C4-2B (cell line): Measurements from ENCODE around the gene LEMD3.

Experiments
- H3K27ac ChIP-seq: fragments of 450-650 bp; 2 replicates; pipeline ENCODE4 v1.5.1; 2017
- ZFX ChIP-seq: fragments of 450-650 bp; IDR thresholded peaks from 2 replicates; pipeline ENCODE4 v1.6.1; 2017
- TF ChIP-seq, protein P1 (sequence below): fragments of 450-650 bp; conservative IDR thresholded peaks from 2 replicates; pipeline ENCODE4 v1.5.1; 2017; ENCODE audit warnings: mild to moderate bottlenecking

LEMD3 gene

DNA sequence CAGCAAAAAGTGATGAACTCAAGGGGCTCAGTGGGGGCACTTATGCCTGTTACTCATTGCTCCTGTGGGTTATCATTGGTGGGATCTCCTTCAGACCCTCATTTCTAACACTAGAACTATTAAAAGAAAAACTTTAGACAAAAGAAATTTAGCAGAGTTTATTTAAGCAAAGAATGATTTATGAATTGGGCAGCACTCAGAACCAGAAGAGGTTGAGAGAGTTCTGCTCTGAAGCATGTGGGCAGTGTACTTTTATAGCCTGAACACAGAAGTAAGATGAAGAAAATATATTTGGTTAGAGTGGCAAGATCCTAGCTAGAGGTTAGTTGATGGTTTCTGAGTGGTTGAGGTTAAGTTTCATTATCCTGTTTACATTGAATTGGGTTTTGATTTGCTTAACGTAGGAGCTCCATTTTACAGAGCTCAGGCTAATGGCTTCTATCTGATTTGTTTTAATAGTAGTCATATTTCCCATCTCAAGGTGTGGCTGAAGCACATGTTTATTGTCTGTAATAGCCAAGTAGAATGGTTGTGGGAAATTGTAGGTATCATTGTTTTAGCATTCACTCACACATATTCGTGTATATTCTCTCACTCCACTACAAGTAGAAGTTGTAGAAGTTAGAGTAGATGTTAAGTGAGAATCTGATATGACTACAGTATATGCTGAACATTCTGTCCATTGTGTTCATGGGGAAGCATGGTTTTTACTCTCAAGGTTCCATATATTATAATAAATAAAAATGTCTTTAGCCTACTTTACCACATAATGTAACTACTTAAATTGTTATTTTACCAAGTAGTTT lies 27.6 kb downstream of the LEMD3 start:
- no peak overlapping the region for H3K27ac ChIP-seq
- TF ChIP-seq, protein P1, sequence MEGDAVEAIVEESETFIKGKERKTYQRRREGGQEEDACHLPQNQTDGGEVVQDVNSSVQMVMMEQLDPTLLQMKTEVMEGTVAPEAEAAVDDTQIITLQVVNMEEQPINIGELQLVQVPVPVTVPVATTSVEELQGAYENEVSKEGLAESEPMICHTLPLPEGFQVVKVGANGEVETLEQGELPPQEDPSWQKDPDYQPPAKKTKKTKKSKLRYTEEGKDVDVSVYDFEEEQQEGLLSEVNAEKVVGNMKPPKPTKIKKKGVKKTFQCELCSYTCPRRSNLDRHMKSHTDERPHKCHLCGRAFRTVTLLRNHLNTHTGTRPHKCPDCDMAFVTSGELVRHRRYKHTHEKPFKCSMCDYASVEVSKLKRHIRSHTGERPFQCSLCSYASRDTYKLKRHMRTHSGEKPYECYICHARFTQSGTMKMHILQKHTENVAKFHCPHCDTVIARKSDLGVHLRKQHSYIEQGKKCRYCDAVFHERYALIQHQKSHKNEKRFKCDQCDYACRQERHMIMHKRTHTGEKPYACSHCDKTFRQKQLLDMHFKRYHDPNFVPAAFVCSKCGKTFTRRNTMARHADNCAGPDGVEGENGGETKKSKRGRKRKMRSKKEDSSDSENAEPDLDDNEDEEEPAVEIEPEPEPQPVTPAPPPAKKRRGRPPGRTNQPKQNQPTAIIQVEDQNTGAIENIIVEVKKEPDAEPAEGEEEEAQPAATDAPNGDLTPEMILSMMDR: no peak

DNA sequence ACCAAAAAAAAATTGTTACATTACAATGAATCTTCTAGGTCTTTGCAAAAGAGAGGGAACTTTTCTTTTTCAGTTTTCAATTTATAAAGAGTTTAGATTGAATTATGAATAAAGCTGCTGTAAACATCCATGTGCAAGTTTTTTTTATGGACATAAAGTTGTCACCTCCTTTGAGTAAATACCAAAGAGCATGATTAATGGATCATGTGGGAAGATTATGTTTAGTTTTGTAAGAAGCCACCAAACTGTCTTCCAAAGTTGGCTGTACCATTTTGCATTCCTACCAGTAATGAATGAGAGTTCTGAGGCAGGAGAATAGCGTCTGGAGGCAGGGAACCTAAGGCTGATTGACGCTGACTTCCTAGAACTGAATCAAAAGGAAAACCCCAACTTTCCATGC lies 30.2 kb downstream of the LEMD3 start:
- TF ChIP-seq, protein P1: no peak
- no peak for TF ChIP-seq ZFX

DNA sequence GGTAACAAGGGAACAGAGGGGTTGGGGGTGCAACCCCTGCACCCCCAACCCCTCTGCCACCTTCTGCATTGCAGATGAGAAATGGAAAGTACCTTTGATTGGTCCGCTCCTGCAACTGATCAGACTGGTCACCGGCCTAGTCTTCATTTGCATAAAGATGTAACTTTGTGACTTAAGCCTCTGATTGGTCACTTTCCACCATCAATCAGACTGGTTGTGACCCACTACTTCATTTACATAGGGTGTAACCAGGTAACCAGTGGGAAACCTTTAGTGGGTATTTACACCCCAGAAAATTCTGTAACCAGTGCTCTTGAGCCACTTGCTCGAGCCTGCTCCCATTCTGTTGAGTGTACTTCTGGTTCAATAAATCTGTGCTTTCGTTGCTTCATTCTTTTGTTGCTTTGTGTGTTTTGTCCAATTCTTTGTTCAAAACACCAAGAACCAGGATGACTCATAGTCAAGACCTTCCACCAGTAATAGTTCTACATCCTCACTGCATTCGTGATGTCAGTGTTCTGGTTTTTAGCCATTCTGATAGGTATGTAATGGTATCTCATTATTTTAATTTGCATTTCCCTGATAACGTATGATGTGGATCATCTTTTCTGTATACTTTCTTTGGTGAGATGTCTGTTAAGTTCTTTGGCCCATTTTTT lies 30.8 kb downstream of the LEMD3 start:
- TF ChIP-seq, protein P1: no peak
- no peak for TF ChIP-seq ZFX
- no peak overlapping the region for H3K27ac ChIP-seq

More for the DNA sequence above, 30.2 kb downstream of the LEMD3 start:
- no peak overlapping the region for H3K27ac ChIP-seq

DNA sequence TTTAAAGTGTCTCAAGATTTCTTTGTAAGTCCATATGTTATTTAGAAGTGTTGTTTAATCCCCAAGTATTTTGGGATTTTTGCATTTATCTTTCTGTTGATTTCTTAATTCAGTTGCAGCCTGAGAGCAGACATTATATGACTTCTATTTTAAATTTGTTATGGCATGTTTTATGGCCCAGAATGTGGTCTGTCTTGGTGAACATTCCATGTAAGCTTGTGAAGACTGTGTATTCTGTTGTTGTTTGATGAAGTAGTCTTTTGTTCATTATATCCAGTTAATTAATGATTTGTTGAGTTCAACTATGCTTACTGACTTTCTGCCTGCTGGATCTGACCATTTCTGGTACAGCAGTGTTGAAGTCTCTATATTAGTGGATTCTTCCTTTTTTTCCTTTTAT lies 34.0 kb downstream of the LEMD3 start:
- H3K27ac ChIP-seq: no peak overlapping the region
- no peak for TF ChIP-seq ZFX
- TF ChIP-seq, protein P1: no peak

DNA sequence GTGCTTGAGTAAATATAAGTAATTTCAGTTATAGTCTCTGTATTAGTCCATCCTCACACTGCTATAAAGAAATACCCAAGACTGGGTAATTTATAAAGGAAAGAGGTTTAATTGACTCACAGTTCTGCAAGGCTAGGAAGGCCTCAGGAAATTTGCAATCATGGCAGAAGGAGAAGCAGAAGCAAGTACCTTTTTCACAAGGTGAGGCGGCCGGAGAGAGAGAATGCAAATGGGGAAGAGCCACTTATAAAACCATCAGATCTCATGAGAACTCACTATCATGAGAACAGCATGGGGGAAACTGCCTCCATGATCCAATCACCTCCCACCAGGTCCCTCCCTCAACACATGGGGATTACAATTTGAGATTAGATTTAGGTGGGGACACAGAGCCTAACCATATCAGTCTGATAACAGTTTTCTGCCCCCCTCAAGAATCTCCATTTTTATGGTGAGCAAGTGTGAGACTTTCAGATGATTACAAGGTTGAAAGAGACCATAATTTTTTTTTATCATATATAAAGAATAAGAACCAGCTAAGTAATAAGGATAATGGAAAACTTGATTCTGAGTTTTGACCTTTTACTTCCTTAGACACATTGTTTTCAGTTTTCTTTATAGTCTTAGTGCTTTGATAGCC lies 35.6 kb downstream of the LEMD3 start:
- no peak overlapping the region for H3K27ac ChIP-seq
- TF ChIP-seq, protein P1: no peak
- TF ChIP-seq ZFX: no peak

DNA sequence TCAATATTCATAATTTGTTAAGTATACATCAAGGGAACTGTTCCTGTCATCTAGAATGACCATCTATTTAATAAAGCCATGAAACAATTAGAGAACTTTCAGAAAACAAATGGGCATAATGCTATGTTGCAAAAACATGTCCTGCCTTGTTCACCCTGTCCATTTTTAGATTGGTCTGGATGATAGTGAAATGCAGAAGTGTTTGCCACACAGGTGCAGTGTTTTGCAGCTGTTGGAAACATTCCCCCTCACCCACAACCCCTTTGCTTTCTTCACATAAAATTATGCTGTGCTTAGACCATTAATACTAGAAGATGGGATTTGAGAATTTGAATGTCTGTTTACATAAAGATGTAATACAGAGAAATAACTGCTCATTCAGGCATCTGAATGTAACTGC lies 36.5 kb downstream of the LEMD3 start:
- H3K27ac ChIP-seq: no peak overlapping the region
- TF ChIP-seq, protein P1: no peak
- TF ChIP-seq ZFX: no peak

DNA sequence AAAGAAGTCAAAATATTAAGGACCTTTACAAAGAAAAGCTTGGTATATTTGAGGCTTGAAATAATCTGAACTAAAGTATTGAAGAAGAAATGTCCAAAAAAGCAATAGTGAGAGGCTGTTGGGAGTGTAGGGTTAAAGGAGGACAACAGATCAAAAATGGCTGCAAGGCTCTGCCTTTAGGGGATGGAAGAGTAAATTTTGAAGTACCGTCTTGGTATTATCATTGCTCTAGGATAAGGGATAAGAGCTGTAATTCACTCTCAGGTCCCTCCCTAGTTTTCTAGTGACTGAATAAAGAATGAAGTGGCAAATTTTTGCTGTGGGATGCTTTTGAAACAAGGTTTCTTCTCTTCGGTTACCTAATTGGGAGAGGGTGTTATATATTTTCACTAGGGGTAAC lies 38.7 kb downstream of the LEMD3 start:
- TF ChIP-seq, protein P1: no peak
- no peak for TF ChIP-seq ZFX
- H3K27ac ChIP-seq: no peak overlapping the region
